GM15510 (cell line): Measurements from ENCODE around the gene ALDOA.

Source experiments
- POLR2A ChIP-seq: IDR thresholded peaks from 3 replicates; pipeline ENCODE4 v1.6.1; 2011; ENCODE audit warnings: borderline replicate concordance; ENCODE audit not compliant: insufficient read length; ENCODE audit errors: extremely low read depth

The ALDOA gene

GRCh38 chr16:30060836-30061554 is 4.6 kb upstream of the ALDOA start:
- TF ChIP-seq POLR2A, result no peak

GRCh38 chr16:30063278-30063892 is 2.2 kb upstream of the ALDOA start:
- no peak for TF ChIP-seq POLR2A

GRCh38 chr16:30063893-30064728 is 1.4 kb upstream of the ALDOA start:
- peak; percentile 67 for TF ChIP-seq POLR2A

GRCh38 chr16:30064729-30065101 is 845 bp upstream of the ALDOA start:
- TF ChIP-seq POLR2A, result no peak

- TF ChIP-seq POLR2A, result no peak
These were observed 592 bp downstream of the ALDOA start for GRCh38 chr16:30065943-30066760.

GRCh38 chr16:30066761-30067583 is 1.4 kb downstream of the ALDOA start:
- no peak for TF ChIP-seq POLR2A

GRCh38 chr16:30067584-30067916 is 2.0 kb downstream of the ALDOA start:
- no peak for TF ChIP-seq POLR2A

- TF ChIP-seq POLR2A, result no peak
These were observed 2.8 kb downstream of the ALDOA start for GRCh38 chr16:30068333-30068732.

GRCh38 chr16:30068750-30069610 is 3.4 kb downstream of the ALDOA start:
- TF ChIP-seq POLR2A, result no peak

- TF ChIP-seq POLR2A, result no peak
These were observed 4.3 kb downstream of the ALDOA start for GRCh38 chr16:30069611-30070462.

- TF ChIP-seq POLR2A, result no peak
These were observed 4.9 kb downstream of the ALDOA start for GRCh38 chr16:30070490-30070889.

GRCh38 chr16:30075503-30076275 is 10.1 kb downstream of the ALDOA start, which contains the start of gene PPP4C:
Gene PPP4C (plus strand): TSS chr16:30075994. CDS start chr16:30076378, 384 bp downstream.
- peak; percentile 92 for TF ChIP-seq POLR2A

- TF ChIP-seq POLR2A, result no peak
These were observed 10.8 kb downstream of the ALDOA start for GRCh38 chr16:30076276-30076791.
